Hematopoietic multipotent progenitor cell treated with erythropoietin and hydrocortisone succinate and interleukin-3 and kit ligand, for 15 days (in vitro differentiated cells): ENCODE measurements around the gene ANKRD39.

Experiments
- DNase-seq: peaks from one replicate; pipeline ENCODE4 v3.0.0-alpha.2; 2015; ENCODE audit warnings: low spot score

The ANKRD39 gene

GRCh38 chr2:96853321-96853720 is 4.5 kb downstream of the ANKRD39 start:
- no peak for DNase-seq

GRCh38 chr2:96852667-96853066 is 5.1 kb downstream of the ANKRD39 start:
- DNase-seq, result no peak

- no peak for DNase-seq
Measured at GRCh38 chr2:96848264-96848663, 9.6 kb downstream of the ANKRD39 start.

GRCh38 chr2:96847586-96847985 is 10.2 kb downstream of the ANKRD39 start:
- DNase-seq, result no peak

DNA sequence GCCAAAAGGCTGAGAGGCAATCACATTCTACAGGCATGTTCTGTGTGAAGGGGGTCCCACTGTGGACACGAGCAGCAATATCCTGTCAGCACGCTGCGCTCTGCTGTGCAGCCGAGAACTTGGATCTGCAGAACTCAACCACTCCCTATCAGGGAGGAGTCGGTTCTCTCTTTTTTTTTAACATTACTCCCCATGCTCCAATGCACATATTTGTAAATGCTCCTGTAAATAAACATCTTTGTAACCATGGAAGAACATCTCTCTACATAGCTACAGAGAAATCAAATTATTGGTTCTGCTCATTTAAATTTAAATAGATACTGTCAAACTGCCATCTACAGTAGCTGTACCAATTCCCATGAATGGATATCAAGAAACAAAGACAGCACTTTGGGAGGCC is 11.0 kb downstream of the ANKRD39 start:
- DNase-seq, result no peak

DNA sequence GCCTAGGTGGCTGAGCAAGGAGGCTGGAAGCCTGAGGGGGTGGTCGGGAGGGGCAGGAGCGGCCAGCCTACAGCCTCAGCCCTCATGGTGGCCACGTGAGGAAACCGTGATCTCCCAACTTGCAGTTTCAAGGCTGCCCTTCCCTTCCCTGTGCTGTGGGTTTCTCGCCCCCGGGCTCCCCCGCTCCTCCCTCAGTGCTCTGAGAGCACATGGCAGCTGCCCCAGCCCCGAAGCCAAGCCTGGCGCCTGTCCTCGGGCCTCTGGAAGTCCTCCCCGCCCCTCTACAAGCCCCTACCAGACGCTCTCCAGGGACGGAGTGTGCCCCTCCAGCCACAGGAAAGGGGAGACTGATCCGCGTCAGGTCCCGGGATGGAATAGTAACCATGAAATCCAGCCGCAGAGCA is 13.4 kb downstream of the ANKRD39 start:
- DNase-seq, result no peak

DNA sequence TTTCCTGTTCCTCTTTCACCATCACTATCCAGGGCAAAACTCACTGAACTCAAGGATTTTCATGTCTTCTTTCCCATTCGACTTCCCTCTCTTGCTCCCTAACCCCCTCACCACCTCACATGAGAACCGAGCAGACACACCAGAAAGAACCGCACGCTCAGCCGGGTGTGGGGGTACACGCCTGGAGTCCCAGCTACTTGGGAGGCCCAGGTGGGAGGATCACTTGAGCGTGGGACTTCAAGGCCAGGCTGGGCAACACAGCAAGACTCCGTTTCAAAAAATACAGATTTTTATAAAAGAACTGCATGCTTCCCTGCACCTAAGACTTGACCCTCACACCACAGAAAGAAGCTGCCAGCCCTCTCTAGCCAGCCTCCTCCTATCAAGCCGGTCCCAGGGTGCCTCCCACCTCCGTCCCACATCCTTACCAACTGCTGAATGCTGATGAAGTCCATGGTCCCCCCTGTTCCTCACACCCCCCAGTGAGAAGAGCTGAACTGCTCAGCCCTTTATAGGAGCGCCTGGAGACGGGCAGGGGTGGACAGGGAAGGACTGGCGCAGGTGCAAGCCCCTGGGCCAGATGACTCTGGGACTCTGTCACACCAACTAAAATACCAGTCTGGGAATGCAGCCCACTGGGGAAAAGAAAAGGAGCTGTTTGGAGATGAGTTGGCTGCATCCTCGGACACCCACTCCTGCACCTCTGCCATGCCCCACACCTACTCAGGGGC is 14.1 kb downstream of the ANKRD39 start, which contains the start of gene ANKRD23:
ANKRD23 (minus strand) TSS at position 484 of the 731 bp plus-strand sequence; CDS start at position 455, 29 bp downstream.
- no peak for DNase-seq

DNA sequence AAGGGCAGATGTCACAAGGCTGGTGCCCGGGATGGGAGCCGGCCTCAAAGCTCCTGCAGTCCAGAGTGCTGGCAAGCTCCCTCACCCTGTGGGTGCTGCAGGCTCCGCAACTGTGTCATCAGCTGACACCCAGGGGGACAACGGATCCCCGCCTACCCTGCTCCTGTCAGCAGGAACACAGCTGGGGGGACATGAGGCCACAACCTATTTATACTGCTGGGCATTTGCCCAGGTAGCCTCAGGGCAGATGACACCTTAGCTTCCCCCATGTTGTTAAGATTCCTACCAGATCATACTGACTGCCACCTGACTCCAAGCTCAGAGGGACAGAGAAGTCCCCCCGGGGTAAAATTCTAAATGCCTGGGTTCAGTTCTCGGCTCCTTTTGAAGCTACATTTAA is 15.2 kb downstream of the ANKRD39 start:
- DNase-seq, result no peak

GRCh38 chr2:96841701-96842495 is 15.9 kb downstream of the ANKRD39 start:
- DNase-seq, result no peak

DNA sequence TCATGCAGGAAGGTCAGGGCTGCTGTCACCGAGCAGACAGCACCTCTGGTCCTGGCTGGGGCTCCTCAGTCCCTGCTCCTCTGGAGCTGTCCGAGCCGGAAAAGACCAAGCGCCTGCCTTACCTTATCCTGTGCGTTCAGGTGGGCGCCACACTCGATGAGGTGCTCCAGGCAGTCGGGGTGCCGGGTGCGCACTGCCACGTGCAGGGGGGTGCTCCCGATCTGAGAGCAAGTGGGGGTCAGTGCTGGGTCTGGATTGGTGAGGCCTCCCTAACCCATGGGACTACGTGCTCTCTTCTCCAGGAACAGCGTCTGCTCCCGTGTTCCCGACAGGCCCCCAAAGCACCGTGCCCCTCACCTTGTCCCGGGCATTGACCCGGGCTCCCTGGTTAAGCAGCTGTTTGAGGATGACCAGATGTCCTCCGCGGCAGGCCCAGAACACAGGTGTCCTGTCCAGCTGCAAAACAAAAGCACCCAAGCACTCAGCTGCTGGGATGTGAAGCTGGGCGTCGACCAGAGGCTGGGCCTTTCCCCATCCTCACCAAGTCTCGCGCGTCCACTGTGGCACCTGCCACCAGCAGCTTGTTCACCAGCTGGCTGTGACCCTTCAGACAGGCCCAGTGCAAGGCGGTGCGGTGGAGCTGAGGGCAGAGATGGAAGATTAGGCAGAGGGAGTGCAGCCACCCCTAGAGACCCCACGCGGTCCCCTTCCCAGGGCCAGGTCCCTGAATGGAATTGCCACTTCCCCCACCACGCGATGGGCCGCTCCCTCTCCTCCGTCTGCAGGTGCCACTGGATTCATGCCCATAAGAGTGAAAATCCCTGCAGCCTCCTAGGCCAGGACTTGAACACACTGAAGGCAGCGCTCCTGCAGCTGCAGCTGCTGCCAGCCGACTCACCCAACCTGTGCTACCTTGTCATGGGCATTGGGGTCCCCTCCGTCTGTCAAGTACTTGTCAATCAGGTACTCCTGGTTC is 17.7 kb downstream of the ANKRD39 start:
- no peak for DNase-seq

GRCh38 chr2:96839293-96839874 is 18.4 kb downstream of the ANKRD39 start:
- no peak for DNase-seq

DNA sequence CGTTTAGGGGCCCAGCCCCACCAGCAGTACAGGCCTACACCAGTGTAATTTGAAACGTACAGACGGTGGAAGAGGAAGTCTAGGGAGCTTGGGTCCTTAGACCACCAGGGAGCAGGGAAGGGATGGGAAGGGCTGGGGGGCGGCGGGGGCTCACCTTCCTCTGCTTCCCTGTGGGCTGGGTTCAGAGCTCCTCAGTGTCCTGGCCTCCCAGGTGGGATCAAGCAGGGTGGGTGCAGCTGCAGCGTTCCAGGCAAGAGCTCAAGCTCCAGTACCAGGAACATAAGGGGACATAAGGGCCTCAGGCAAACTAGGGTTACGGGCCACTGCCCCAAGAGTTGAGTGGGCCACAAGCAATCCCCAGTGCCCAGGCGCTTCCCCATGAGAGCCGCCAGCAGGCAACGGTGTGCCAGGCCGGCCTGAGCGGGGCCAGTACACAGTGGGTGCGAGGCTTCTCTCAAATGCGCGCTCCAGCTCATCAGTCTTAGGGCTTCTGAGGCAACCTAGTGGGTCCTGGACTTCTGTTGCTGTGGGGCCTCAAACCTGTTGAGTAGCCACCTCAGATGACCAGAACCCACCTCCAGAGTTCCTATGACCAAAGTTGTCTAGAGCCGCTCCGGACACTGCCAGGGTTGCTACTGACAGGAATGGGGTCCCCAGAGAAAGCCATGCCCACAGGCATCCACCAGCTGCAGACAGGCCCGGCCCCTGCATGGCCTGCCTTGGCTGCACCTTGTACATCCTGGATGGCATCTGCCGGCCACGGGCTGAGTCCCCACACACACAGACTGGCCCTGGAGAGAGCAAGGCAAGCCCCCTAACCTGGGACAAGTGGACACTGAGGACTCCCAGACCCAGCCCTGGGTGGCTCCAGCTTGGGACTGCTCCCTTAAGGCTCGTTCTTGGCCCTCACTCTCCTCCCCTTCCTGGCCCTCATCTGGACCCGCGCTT is 19.2 kb downstream of the ANKRD39 start:
- no peak for DNase-seq

- no peak for DNase-seq
Measured at GRCh38 chr2:96837575-96837974, 20.2 kb downstream of the ANKRD39 start.

GRCh38 chr2:96835830-96836229 is 22.0 kb downstream of the ANKRD39 start:
- no peak for DNase-seq

DNA sequence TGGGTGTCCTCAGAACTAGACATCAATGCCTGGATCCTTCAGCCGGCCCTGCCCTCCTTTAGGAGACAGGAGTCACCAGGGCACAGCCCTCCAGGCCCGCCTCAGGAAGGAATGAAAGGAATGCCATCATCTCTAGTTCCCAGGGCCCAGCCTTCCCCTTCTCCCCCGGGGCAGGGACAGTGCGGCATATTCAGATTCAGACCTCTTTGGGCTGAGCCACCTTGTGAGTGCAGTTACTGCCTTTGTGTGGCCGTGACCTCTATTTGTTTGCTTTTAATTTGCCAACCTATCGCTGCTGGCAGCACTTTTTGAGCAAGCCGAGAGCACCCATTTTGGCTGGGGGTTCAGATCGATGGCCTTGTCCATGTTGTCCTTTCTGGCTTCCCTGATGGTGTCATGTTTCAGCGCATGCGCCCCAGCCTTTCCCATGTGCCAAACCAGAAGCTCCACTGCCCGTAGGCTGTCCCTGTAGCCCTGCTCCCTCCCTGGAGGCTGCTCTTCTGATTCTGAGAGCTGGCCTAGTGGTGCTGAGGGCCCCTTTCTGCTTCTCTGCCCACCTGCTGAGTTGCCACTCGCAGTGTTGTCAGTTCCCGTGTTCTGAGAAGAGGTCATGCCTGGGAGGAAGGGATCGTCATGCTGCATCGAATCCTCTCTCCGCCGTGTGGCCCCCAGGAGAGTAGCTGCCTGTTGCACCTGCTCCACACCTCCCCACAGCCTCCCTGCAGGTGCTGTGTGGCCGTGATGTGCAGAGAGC is 24.9 kb downstream of the ANKRD39 start:
- no peak for DNase-seq

DNA sequence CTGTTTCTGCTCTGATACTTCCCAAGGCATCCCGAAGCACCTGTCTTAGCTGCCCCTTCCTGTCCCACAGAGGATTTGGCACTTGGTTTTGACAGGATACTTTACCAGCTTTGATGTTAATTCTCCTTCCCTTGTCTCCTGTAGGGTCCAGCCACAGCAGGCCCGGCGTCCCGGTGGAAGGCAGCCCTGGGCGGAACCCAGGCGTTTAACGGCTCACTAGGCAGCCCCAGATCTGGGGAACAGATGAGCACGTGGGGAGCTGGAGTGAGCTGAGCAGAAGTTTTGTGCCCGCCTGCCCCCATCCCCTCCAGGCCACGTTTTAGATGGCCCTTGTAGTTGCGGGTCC is 25.4 kb downstream of the ANKRD39 start:
- no peak for DNase-seq

DNA sequence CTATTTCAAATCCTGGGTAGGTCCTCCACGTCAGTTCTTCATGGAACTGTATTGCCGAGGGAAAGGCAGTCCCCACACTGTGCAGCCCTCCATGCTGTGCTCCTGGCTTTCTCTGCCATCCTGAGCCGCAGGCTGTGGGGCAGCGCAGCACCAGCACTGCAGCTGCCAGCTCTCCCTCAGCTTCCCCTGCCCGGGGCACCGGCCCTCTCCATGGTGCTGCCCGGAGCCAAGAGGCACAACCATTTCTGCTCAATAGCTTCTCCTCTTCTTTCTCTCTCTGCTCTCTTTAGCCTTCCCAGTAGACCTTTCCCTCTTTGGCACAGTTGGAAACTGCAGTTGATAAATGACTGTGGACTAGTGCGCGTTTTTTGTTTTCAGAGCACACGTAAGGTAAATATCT is 26.1 kb downstream of the ANKRD39 start:
- DNase-seq, result no peak

DNA sequence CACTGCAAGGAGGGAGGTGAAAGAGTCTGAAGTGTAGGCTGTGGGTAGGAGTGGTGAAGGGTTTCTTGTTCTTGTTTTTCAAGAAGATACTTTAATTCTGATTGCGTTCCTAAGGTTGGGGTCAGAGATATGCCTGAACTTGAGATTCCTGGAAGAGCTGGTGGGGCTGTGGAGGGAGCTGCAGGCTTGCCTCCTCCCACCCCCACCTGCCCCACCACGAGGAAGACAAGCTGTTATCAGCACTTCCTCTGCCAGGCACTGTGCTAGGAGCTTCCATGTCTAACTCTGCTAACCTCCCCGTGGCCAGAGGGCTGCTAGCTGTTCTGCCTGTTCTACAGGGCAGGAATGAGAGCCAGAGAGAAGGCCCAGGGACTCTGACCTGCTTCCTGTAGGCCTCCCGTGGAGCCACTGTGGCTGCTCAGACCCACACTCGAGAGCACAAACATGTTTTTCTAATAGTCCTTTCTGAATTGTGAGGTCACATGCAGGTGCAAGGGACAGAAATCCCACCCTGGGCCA is 27.7 kb downstream of the ANKRD39 start:
- DNase-seq, result no peak

GRCh38 chr2:96828874-96829273 is 28.9 kb downstream of the ANKRD39 start:
- DNase-seq, result no peak

DNA sequence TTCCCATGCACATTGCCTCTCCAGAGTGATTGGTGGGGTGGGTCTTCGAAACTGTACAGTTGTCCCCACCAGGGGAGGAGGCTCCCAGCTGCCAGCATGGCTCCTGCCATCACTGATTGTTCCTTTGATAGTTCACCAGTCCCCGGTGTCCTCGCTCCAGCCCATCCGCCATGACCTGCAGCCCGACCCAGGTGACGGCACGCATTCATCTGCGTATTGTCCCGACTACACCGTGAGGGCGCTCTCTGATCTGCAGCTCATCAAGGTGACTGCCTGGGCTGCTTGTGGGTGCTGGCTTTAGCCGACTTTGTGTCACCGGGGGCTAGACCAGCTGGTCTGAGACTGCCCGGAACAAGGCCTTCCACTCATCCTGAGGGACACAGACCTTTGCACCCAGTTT is 29.4 kb downstream of the ANKRD39 start:
- no peak for DNase-seq
